Karpas-422 (cell line): ENCODE measurements around the gene DCXR. TPM values are rescaled to one million over a fixed set of nuclear protein-coding genes. Genes with fewer than 3 reads are reported as not detected.

Experiments
- DNase-seq: peaks from one replicate; pipeline ENCODE4 v3.0.0-alpha.2; 2015
- H2AFZ ChIP-seq: fragments of 200-600 bp; sonication (generic); 2 replicates; pipeline ENCODE4 v1.6.1; 2014; ENCODE audit warnings: antibody characterized with exemption, low read length, mixed read lengths
- H3K27ac ChIP-seq: fragments of 200-600 bp; sonication (generic); 2 replicates; pipeline ENCODE4 v1.5.1; 2014; ENCODE audit warnings: mild to moderate bottlenecking, low read length, moderate library complexity
- H3K27me3 ChIP-seq: fragments of 200-600 bp; sonication (generic); 2 replicates; pipeline ENCODE4 v1.6.1; 2014; ENCODE audit warnings: low read length, mixed read lengths
- H3K36me3 ChIP-seq: fragments of 200-600 bp; sonication (generic); 2 replicates; pipeline ENCODE4 v1.6.1; 2014; ENCODE audit warnings: low read length, mixed read lengths; ENCODE audit not compliant: insufficient read depth
- H3K4me1 ChIP-seq: fragments of 200-600 bp; sonication (generic); 2 replicates; pipeline ENCODE4 v1.6.1; 2014; ENCODE audit warnings: mild to moderate bottlenecking, low read length, mixed read lengths
- H3K4me2 ChIP-seq: fragments of 200-600 bp; sonication (generic); 2 replicates; pipeline ENCODE4 v1.6.1; 2014; ENCODE audit warnings: low read length, low read depth, mild to moderate bottlenecking; ENCODE audit not compliant: poor library complexity, severe bottlenecking
- H3K4me3 ChIP-seq: fragments of 200-600 bp; sonication (generic); 2 replicates; pipeline ENCODE4 v1.5.1; 2014; ENCODE audit warnings: mild to moderate bottlenecking, antibody characterized with exemption, low read length, mixed read lengths
- H3K79me2 ChIP-seq: fragments of 200-600 bp; sonication (generic); 2 replicates; pipeline ENCODE4 v1.6.1; 2014; ENCODE audit warnings: mild to moderate bottlenecking, low read length, mixed read lengths
- H3K9ac ChIP-seq: fragments of 200-600 bp; sonication (generic); 2 replicates; pipeline ENCODE4 v1.6.0; 2014; ENCODE audit warnings: low read length
- H3K9me2 ChIP-seq: fragments of 200-600 bp; sonication (generic), shearing (Covaris generic); replicated peaks from 2 replicates; pipeline ENCODE4 v1.6.0; 2014; ENCODE audit warnings: mild to moderate bottlenecking, low read length, moderate library complexity; ENCODE audit not compliant: insufficient read depth
- H3K9me3 ChIP-seq: fragments of 300-700, 200-600 bp; sonication (generic); 2 replicates; pipeline ENCODE4 v1.6.1; 2014; ENCODE audit warnings: low read length, mixed read lengths
- H4K20me1 ChIP-seq: fragments of 200-600 bp; sonication (generic); 2 replicates; pipeline ENCODE4 v1.6.1; 2014; ENCODE audit warnings: mild to moderate bottlenecking, antibody characterized with exemption, low read length, low read depth; ENCODE audit not compliant: insufficient read depth
- total RNA-seq: library from RNA; depleted of rRNA; stranded (reverse); fragments of >200 nt; shearing (Covaris generic); gene quantifications from 2 replicates; pipeline ENCODE4 v1.2.3, GENCODE V29; 2014; ENCODE audit warnings: low replicate concordance

The DCXR gene
- total RNA-seq, 1 experiment from 2014 or later, result 103 TPM

GRCh38 chr17:82012261-82012639 lies 25.2 kb downstream of the DCXR start:
- H3K27ac ChIP-seq, result no peak overlapping the region
- no peak overlapping the region for H2AFZ ChIP-seq
- H3K4me1 ChIP-seq, result no peaks in the 10 kb centered on the region
- H3K4me3 ChIP-seq, result no peak overlapping the region
- H3K4me2 ChIP-seq, result no peak overlapping the region
- no peaks in the 10 kb centered on the region for H3K36me3 ChIP-seq
- H3K9me2 ChIP-seq, result no peaks in the 10 kb centered on the region
- H3K9me3 ChIP-seq, result no peaks in the 10 kb centered on the region
- no peaks in the 10 kb centered on the region for H3K27me3 ChIP-seq
- DNase-seq, result no peak
- H4K20me1 ChIP-seq, result no peaks in the 10 kb centered on the region
- no peaks in the 10 kb centered on the region for H3K79me2 ChIP-seq
- H3K9ac ChIP-seq, result no peak overlapping the region

DNA sequence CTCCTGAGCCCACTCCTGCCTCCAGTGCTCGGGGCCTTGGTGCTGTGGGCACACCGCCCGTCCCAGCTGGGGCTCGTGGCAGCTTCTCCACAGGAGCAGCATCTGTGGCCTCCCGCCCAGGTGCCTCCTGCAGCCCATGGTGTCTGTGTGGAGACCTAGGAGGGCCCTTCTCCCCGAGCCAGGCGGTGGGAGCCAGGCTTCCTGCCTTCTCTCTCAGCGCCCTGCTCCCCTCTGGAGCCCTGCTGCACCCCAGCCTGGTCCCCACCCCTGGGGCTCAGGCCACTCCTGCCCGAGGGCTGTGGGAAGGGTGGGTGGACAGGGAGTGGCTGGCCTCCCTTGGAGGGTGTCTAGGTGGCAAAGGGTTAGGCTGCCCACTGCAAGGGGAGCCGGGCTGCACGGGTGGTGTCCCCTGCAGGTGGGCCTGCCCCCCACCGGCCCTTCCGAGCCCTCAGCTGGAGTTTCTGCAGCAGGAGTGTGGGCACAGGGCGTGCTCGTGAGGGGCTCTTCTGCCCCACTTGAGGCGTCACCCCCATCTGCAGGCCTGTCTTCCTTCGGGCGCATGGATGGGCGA lies 25.8 kb downstream of the DCXR start:
- Histone ChIP-seq H3K79me2 (no peaks in the 10 kb centered on the region), H3K9ac (no peak overlapping the region), H3K4me2 (no peak overlapping the region), H3K36me3 (no peaks in the 10 kb centered on the region), H2AFZ (no peak overlapping the region), H3K4me1 (no peaks in the 10 kb centered on the region), H3K4me3 (no peak overlapping the region), H3K27me3 (no peaks in the 10 kb centered on the region), H4K20me1 (no peaks in the 10 kb centered on the region), H3K27ac (no peak overlapping the region), H3K9me2 (no peaks in the 10 kb centered on the region), H3K9me3 (no peaks in the 10 kb centered on the region)
- DNase-seq, result no peak

DNA sequence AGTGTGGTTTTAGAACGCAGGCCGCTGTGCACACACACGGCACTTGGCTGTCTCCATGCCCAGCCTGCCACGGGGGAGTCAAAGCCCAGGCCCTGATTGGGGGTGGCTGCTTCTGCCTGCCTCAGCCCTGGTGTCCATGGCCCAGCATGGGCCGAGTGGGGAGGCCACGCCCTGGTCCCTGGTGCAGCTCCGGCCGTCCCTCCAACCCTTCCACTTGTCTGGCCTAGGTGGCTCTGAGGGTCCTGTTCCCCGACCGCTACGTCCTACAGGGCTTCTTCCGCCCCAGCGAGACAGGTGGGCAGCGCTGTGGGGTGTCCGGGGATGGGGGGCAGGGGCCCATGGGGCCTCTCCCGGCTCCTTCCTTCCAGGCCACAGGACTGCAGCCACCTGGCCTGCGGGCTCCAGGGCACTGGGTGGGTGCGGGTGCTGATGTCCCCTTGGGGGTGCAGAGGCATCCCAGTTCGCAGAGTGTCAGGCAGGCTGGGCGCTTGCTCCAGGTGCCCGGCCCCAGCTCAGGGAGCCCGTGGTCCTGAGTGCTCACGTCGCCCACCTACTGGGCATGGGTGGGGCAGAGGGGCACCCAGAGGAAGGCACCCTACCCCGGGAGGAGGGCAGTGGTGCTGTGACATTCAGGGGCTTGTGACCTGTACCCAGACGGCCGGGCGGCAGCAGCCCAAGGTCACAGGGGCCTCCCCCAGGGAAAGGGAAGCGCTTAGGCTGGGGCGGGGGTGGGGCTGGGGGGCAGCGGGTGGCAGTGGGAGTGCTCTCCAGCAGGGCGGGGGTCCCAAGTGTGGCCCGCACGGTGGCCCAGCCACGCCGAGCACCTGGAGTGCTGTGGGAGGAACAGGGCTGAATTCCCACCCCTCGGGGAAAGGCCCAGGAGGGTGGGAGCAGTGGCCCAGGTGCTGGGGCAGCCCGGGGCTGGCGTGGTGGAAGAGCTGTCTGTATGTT lies 26.6 kb downstream of the DCXR start:
- Histone ChIP-seq H3K36me3 (no peaks in the 10 kb centered on the region), H3K27me3 (no peaks in the 10 kb centered on the region), H3K9me3 (no peaks in the 10 kb centered on the region), H3K27ac (no peak overlapping the region), H4K20me1 (no peaks in the 10 kb centered on the region), H3K9ac (no peak overlapping the region), H3K4me2 (no peak overlapping the region), H3K79me2 (no peaks in the 10 kb centered on the region), H3K4me3 (no peak overlapping the region), H3K9me2 (no peaks in the 10 kb centered on the region), H3K4me1 (no peaks in the 10 kb centered on the region), H2AFZ (no peak overlapping the region)
- no peak for DNase-seq

GRCh38 chr17:82009413-82009812 lies 28.1 kb downstream of the DCXR start:
- H3K4me2 ChIP-seq, result no peak overlapping the region
- no peaks in the 10 kb centered on the region for H3K27me3 ChIP-seq
- no peaks in the 10 kb centered on the region for H3K36me3 ChIP-seq
- H3K79me2 ChIP-seq, result no peaks in the 10 kb centered on the region
- H3K9me2 ChIP-seq, result no peaks in the 10 kb centered on the region
- H2AFZ ChIP-seq, result no peak overlapping the region
- no peak overlapping the region for H3K9ac ChIP-seq
- H3K9me3 ChIP-seq, result no peaks in the 10 kb centered on the region
- no peaks in the 10 kb centered on the region for H4K20me1 ChIP-seq
- H3K4me1 ChIP-seq, result no peaks in the 10 kb centered on the region
- no peak for DNase-seq
- no peak overlapping the region for H3K4me3 ChIP-seq
- no peak overlapping the region for H3K27ac ChIP-seq

- H3K27ac ChIP-seq, result no peak overlapping the region
- H3K9ac ChIP-seq, result no peak overlapping the region
- DNase-seq, result no peak
- H3K4me1 ChIP-seq, result no peaks in the 10 kb centered on the region
- H4K20me1 ChIP-seq, result no peaks in the 10 kb centered on the region
- H3K9me3 ChIP-seq, result no peaks in the 10 kb centered on the region
- H3K27me3 ChIP-seq, result no peaks in the 10 kb centered on the region
- no peaks in the 10 kb centered on the region for H3K79me2 ChIP-seq
- no peaks in the 10 kb centered on the region for H3K36me3 ChIP-seq
- no peak overlapping the region for H3K4me3 ChIP-seq
- no peak overlapping the region for H3K4me2 ChIP-seq
- no peaks in the 10 kb centered on the region for H3K9me2 ChIP-seq
- H2AFZ ChIP-seq, result no peak overlapping the region
These were observed 28.5 kb downstream of the DCXR start for GRCh38 chr17:82008941-82009405.

DNA sequence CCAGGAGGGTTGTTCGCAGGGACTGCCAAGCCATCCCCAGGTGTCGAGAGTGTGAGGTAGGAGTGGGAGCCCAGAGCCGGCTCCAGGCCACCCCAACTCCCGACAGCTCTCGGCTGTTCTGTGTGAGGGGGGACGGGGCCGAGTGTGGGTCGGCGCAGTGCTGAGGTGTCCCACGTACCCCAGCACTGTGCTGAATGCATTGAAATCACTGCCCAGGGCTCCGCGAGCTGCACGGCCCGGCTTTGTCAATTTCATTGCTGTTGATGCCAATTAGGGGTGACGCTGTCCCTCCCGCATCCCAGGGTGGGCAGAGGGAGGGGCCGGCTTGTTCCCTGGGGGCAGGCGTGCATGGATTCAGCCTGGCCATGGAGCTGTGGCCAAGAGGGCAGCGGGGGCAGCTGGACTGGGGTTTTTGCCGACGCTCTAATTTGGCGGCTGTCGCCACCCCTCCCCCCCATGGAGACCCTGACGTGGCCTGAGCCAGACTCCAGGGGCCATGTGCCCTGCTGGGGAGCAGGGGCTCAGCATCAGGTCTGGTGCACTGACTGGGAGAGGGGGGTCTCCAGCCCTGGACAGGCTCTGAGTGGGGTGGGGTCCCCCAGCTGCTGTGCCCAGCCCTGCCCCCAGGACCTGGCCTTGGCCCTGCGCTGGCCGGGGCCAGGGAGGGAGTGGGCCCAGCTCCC lies 29.1 kb downstream of the DCXR start:
- Histone ChIP-seq H2AFZ (no peak overlapping the region), H3K4me1 (no peaks in the 10 kb centered on the region), H3K36me3 (no peaks in the 10 kb centered on the region), H4K20me1 (no peaks in the 10 kb centered on the region), H3K9me2 (no peaks in the 10 kb centered on the region), H3K79me2 (no peaks in the 10 kb centered on the region), H3K4me3 (no peak overlapping the region), H3K9me3 (no peaks in the 10 kb centered on the region), H3K4me2 (no peak overlapping the region), H3K9ac (no peak overlapping the region), H3K27ac (no peak overlapping the region), H3K27me3 (no peaks in the 10 kb centered on the region)
- no peak for DNase-seq

DNA sequence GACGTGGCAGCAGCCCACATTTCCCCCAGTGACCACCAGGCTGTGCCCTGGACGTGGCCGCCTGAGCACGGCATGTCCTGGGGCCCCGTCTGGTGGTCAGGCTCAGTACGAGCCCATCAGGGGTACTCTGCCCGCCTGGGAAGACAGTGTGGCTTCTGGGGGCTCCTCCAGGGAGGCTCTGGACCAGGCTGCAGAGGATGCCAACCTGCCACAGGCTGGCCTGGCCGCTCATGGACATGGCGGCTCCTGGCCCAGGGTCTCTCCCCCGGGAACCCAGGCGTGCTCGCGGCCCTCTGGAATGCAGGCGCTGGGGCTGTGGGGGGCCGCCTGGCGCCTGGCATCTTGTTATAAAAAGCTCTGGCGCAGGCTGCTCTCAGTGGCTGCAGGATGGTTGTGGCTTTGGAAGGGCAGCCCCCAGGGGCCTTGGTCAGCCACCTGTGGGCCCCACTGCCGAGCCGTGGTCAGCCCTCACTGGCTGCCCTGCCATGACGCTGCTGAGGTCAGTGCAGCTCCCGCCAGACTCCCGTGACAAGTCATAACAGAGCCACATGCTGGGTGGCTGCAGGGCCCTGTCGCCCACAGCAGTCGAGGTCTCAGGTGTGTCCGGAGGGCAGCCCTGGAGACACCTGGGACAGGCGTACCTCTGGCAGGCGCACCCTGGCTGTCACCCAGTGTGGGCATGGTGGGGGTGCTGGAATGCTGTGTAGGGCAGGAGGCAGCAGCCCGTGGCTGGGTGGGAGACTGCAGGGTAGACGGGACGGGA lies 29.8 kb downstream of the DCXR start:
- Histone ChIP-seq H2AFZ (no peak overlapping the region), H4K20me1 (no peaks in the 10 kb centered on the region), H3K9me3 (no peaks in the 10 kb centered on the region), H3K27ac (no peak overlapping the region), H3K36me3 (no peaks in the 10 kb centered on the region), H3K4me3 (no peak overlapping the region), H3K9me2 (no peaks in the 10 kb centered on the region), H3K79me2 (no peaks in the 10 kb centered on the region), H3K4me2 (no peak overlapping the region), H3K9ac (no peak overlapping the region), H3K27me3 (no peaks in the 10 kb centered on the region), H3K4me1 (no peaks in the 10 kb centered on the region)
- DNase-seq, result no peak

GRCh38 chr17:82007228-82007494 lies 30.3 kb downstream of the DCXR start:
- H3K27ac ChIP-seq, result no peak overlapping the region
- H3K4me2 ChIP-seq, result no peak overlapping the region
- H3K9ac ChIP-seq, result no peak overlapping the region
- H2AFZ ChIP-seq, result no peak overlapping the region
- no peaks in the 10 kb centered on the region for H3K9me3 ChIP-seq
- no peak overlapping the region for H3K4me3 ChIP-seq
- no peaks in the 10 kb centered on the region for H3K36me3 ChIP-seq
- no peaks in the 10 kb centered on the region for H3K79me2 ChIP-seq
- DNase-seq, result no peak
- H3K27me3 ChIP-seq, result no peaks in the 10 kb centered on the region
- no peaks in the 10 kb centered on the region for H3K4me1 ChIP-seq
- H3K9me2 ChIP-seq, result no peaks in the 10 kb centered on the region
- H4K20me1 ChIP-seq, result no peaks in the 10 kb centered on the region
